H1 (cell line): Measurements from ENCODE around the gene SLC25A21. TPM values are rescaled to one million over a fixed set of nuclear protein-coding genes. Genes with fewer than 3 reads are reported as not detected.

Source experiments
- CTCF ChIA-PET: fragments of 300-600 bp; sonication (Branson Sonifier 250); formaldehyde crosslinking; loops from one replicate; lab custom pipeline; 2021; ENCODE audit not compliant: partially characterized antibody; lab: Charles Lee
- POLR2A ChIA-PET: fragments of 300-600 bp; sonication (Branson Sonifier 250); formaldehyde crosslinking; loops from one replicate; lab custom pipeline; 2021; ENCODE audit warnings: inconsistent platforms; ENCODE audit not compliant: partially characterized antibody; lab: Charles Lee
- DNase-seq, 2 experiments: peaks; one replicate each; pipeline versions ENCODE4 v3.0.0 to v3.0.0-alpha.2; 2010 to 2022; ENCODE audit warnings: low spot score in 2 of 2, low read depth in 1 of 2, mixed read lengths in 1 of 2
- FAIRE-seq: peaks from 2 replicates; lab custom pipeline; 2011; peaks lifted over from hg19 to GRCh38; lab: Jason Lieb, UNC
- H2AFZ ChIP-seq: 2 replicates; pipeline ENCODE4 v1.8.1; 2012; ENCODE audit warnings: low read length, inconsistent platforms
- H2AK5ac ChIP-seq: 2 replicates; pipeline ENCODE4 v1.6.1; 2013; ENCODE audit warnings: low read depth, low read length
- H2BK120ac ChIP-seq: replicated peaks from 2 replicates; pipeline ENCODE3; 2013; ENCODE audit warnings: low read depth, low read length, inconsistent platforms
- H2BK12ac ChIP-seq: 2 replicates; pipeline ENCODE4 v1.6.1; 2013; ENCODE audit warnings: low read depth, low read length
- H2BK15ac ChIP-seq: 2 replicates; pipeline ENCODE4 v1.6.1; 2013; ENCODE audit warnings: low read length
- H2BK20ac ChIP-seq: 2 replicates; pipeline ENCODE4 v1.6.1; 2013; ENCODE audit warnings: low read length
- H2BK5ac ChIP-seq: 2 replicates; pipeline ENCODE4 v1.6.1; 2013; ENCODE audit warnings: low read depth, low read length
- H3K14ac ChIP-seq: 2 replicates; pipeline ENCODE4 v1.6.1; 2013; ENCODE audit warnings: inconsistent platforms; ENCODE audit not compliant: insufficient read length
- H3K18ac ChIP-seq: 2 replicates; pipeline ENCODE4 v1.6.1; 2013; ENCODE audit warnings: low read length; ENCODE audit errors: extremely low read depth
- H3K23ac ChIP-seq: 2 replicates; pipeline ENCODE4 v1.6.1; 2013; ENCODE audit warnings: inconsistent platforms; ENCODE audit not compliant: insufficient read length
- H3K23me2 ChIP-seq: 2 replicates; pipeline ENCODE4 v1.6.1; 2013; ENCODE audit warnings: low read depth, low read length
- H3K27ac ChIP-seq: 2 replicates; pipeline ENCODE4 v1.6.1; 2011; ENCODE audit warnings: low read depth, low read length, inconsistent platforms
- H3K27me3 ChIP-seq, 4 experiments: replicated peaks in 1 of 4; 1 replicate in 1 of 4; 2 replicates in 3 of 4; pipeline versions ENCODE4 v1.6.1 to v1.8.1; 2011 to 2013; ENCODE audit warnings: low read length in 3 of 4, mild to moderate bottlenecking in 3 of 4, inconsistent platforms in 2 of 4, mixed read lengths in 2 of 4, moderate library complexity in 1 of 4; ENCODE audit not compliant: control insufficient read depth in 3 of 4, insufficient read depth in 3 of 4; ENCODE audit errors: extremely low read depth in 1 of 4
- H3K36me3 ChIP-seq, 4 experiments: 2 replicates each; pipeline versions ENCODE4 v1.6.1 to v1.8.1; 2011 to 2013; ENCODE audit warnings: mild to moderate bottlenecking in 4 of 4, low read length in 3 of 4, moderate library complexity in 2 of 4, control low read depth in 1 of 4, inconsistent platforms in 1 of 4; ENCODE audit not compliant: insufficient read depth in 4 of 4, control insufficient read depth in 2 of 4
- H3K4ac ChIP-seq: replicated peaks from 2 replicates; pipeline ENCODE3; 2013; ENCODE audit warnings: low read length, low read depth, mixed read lengths, inconsistent platforms; ENCODE audit not compliant: insufficient read length
- H3K4me1 ChIP-seq, 4 experiments: replicated peaks in 1 of 4; 1 replicate in 1 of 4; 2 replicates in 3 of 4; pipeline versions ENCODE4 v1.6.1 to v1.8.1; 2011 to 2013; ENCODE audit warnings: low read length in 3 of 4, inconsistent platforms in 2 of 4, mixed read lengths in 1 of 4; ENCODE audit not compliant: insufficient read depth in 4 of 4, control insufficient read depth in 3 of 4
- H3K4me2 ChIP-seq, 2 experiments: 2 replicates each; pipeline versions ENCODE4 v1.6.1 to v1.8.1; 2011 to 2013; ENCODE audit warnings: low read depth in 2 of 2, low read length in 2 of 2, control low read depth in 1 of 2, inconsistent platforms in 1 of 2, mild to moderate bottlenecking in 1 of 2; ENCODE audit not compliant: insufficient read depth in 1 of 2
- H3K4me3 ChIP-seq, 4 experiments: fragments of 200-600, 300-600 bp in 1 of 4; sonication (generic), shearing (Covaris generic), sonication (Bioruptor Twin) in 1 of 4; 2 replicates each; pipeline versions ENCODE4 v1.5.1 to v1.8.1; 2011 to 2016; ENCODE audit warnings: low read length in 4 of 4, low read depth in 3 of 4, control low read depth in 2 of 4, inconsistent platforms in 2 of 4, mild to moderate bottlenecking in 2 of 4, mixed read lengths in 1 of 4, moderate library complexity in 1 of 4; ENCODE audit not compliant: insufficient read depth in 2 of 4; ENCODE audit errors: extremely low read depth in 1 of 4
- H3K56ac ChIP-seq: replicated peaks from 2 replicates; pipeline ENCODE3; 2013; ENCODE audit warnings: low read depth, mild to moderate bottlenecking, mixed read lengths, low read length, inconsistent platforms; ENCODE audit not compliant: insufficient read length
- H3K79me1 ChIP-seq: 2 replicates; pipeline ENCODE4 v1.6.1; 2013; ENCODE audit warnings: low read depth, low read length, control low read depth
- H3K79me2 ChIP-seq, 2 experiments: 2 replicates each; pipeline versions ENCODE4 v1.6.1 to v1.8.1; 2012 to 2013; ENCODE audit warnings: low read length in 2 of 2, mild to moderate bottlenecking in 2 of 2, inconsistent platforms in 1 of 2; ENCODE audit not compliant: insufficient read depth in 2 of 2, control insufficient read depth in 1 of 2
- H3K9ac ChIP-seq, 4 experiments: replicated peaks in 1 of 4; 1 replicate in 1 of 4; 2 replicates in 3 of 4; pipeline versions ENCODE4 v1.6.1 to v1.8.1; 2011 to 2013; ENCODE audit warnings: low read depth in 3 of 4, low read length in 3 of 4, control low read depth in 2 of 4, mild to moderate bottlenecking in 2 of 4, moderate library complexity in 2 of 4, inconsistent platforms in 1 of 4; ENCODE audit errors: extremely low read depth in 1 of 4
- H3K9me3 ChIP-seq, 2 experiments: 2 replicates each; pipeline versions ENCODE4 v1.6.1 to v1.8.1; 2012 to 2013; ENCODE audit warnings: mild to moderate bottlenecking in 2 of 2, moderate library complexity in 2 of 2, control low read depth in 1 of 2, inconsistent platforms in 1 of 2, low read depth in 1 of 2, low read length in 1 of 2, mixed read lengths in 1 of 2; ENCODE audit not compliant: insufficient read depth in 2 of 2
- H4K20me1 ChIP-seq, 2 experiments: replicated peaks in 1 of 2; 2 replicates each; pipeline versions ENCODE3 to v1.8.1; 2011 to 2013; ENCODE audit warnings: inconsistent platforms in 2 of 2, low read length in 2 of 2, mild to moderate bottlenecking in 1 of 2; ENCODE audit not compliant: insufficient read depth in 2 of 2, control insufficient read depth in 1 of 2
- H4K5ac ChIP-seq: 2 replicates; pipeline ENCODE4 v1.6.1; 2013; ENCODE audit warnings: low read length, low read depth, mixed read lengths, inconsistent platforms; ENCODE audit not compliant: insufficient read length
- H4K8ac ChIP-seq: 2 replicates; pipeline ENCODE4 v1.8.0; 2013; ENCODE audit warnings: mild to moderate bottlenecking, moderate library complexity, low read length, inconsistent platforms; ENCODE audit not compliant: insufficient read depth; ENCODE audit errors: extremely low read depth
- H4K91ac ChIP-seq: replicated peaks from 2 replicates; pipeline ENCODE3; 2013; ENCODE audit warnings: low read length, mixed read lengths, inconsistent platforms; ENCODE audit not compliant: insufficient read length
- PHF8 ChIP-seq: fragments of 200-600 bp; sonication (generic); conservative IDR thresholded peaks from 2 replicates; pipeline ENCODE4 v1.7.1; 2012; ENCODE audit warnings: low read depth, mild to moderate bottlenecking, inconsistent platforms, low read length, moderate library complexity
- SIN3A ChIP-seq, 2 experiments: IDR thresholded peaks in 1 of 2; conservative IDR thresholded peaks in 1 of 2; 2 replicates each; pipeline ENCODE4 v1.6.1; 2011 to 2012; ENCODE audit warnings: low read length in 2 of 2, improper control_type of control experiment in 1 of 2, low read depth in 1 of 2, mild to moderate bottlenecking in 1 of 2
- SIRT6 ChIP-seq: IDR thresholded peaks from one replicate; pipeline ENCODE4 v1.7.1; 2012; ENCODE audit warnings: low read length, inconsistent platforms
- WGBS, 2 experiments: shearing (Covaris generic) in 1 of 2; methylation state at CpG; one replicate each; pipeline versions ENCODE4 v1.1.6 to v1.1.7; 2013 to 2015; ENCODE audit warnings: low lambda C conversion rate in 2 of 2, mixed read lengths in 2 of 2, inconsistent platforms in 1 of 2, low coverage in 1 of 2, missing lambda C conversion rate in 1 of 2; ENCODE audit not compliant: insufficient replicate concordance in 2 of 2, insufficient coverage in 1 of 2, insufficient read length in 1 of 2; ENCODE audit errors: extremely low coverage in 1 of 2, missing lambda C conversion rate in 1 of 2; 5-methylcytosine and 5-hydroxymethylcytosine counted together
- polyA plus RNA-seq, 7 experiments: library from polyadenylated mRNA; depleted of rRNA in 3 of 7; stranded (reverse) in 5 of 7; unstranded in 2 of 7; fragments of >200 nt in 5 of 7; fragments of 200-250 nt in 2 of 7; gene quantifications; 1 replicate in 5 of 7; 2 replicates in 1 of 7; 4 replicates in 1 of 7; pipeline versions ENCODE4 v1.2.1 to v1.2.3, GENCODE V29; 2011 to 2013; ENCODE audit warnings: missing spikeins in 2 of 7, mixed read lengths in 2 of 7
- total RNA-seq: library from RNA; stranded (reverse); fragmentation: NEBNext Ultra II Directional; extraction: Animal tissue kit (Norgen Biotek cat#: 25700); gene quantifications from 2 replicates; pipeline ENCODE4 v1.2.1, GENCODE V29; 2021

The SLC25A21 gene
- total and polyA plus RNA-seq, 2 of the 8 experiments (the other 6 are each of a cell fraction or from before 2014, with no cell fraction given), result 6.9 to 15.7 TPM

DNA sequence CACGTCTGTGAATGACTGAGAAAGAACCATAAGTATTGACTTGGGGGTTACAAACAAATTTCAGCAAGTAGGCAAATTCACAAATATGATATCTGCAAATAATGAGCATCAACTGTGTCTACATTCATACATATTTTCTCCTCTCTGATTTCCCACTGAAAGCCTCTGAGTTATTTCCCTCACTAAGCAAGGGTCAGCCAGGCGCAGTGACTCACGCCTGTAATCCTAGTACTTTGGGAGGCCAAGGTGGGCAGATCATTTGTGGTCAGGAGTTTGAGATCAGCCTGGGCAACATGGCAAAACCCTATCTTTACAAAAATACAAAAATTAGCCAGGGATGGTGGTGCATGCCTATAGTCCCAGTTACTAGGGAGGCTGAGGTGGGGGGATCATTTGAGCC is 80.8 kb downstream of the SLC25A21 start:
- no peak overlapping the region for H3K4me3 ChIP-seq
- H2AFZ ChIP-seq, result no peak overlapping the region
- H4K91ac ChIP-seq, result no peak overlapping the region
- no peaks in the 10 kb centered on the region for H3K36me3 ChIP-seq
- no peaks in the 10 kb centered on the region for H3K9me3 ChIP-seq
- FAIRE-seq, result no peak
- WGBS, 2 experiments, result 92% methylated on average over 3 of the region's 3 CpGs; no CpG with 5 or more reads in 1 of the 2 experiments
- H3K27ac ChIP-seq, result no peak overlapping the region
- no peak overlapping the region for H4K8ac ChIP-seq
- ChIA-PET POLR2A (no interaction called here), CTCF (no interaction called here)
- H3K23me2 ChIP-seq, result no peaks in the 10 kb centered on the region; the same call in 1 of the 2 replicates
- H3K27me3 ChIP-seq, result no peaks in the 10 kb centered on the region
- no peak overlapping the region for H3K56ac ChIP-seq
- H2BK15ac ChIP-seq, result no peak overlapping the region
- H3K4me2 ChIP-seq, result no peak overlapping the region
- H4K5ac ChIP-seq, result no peak overlapping the region
- H2BK20ac ChIP-seq, result no peak overlapping the region
- no peak overlapping the region for H3K9ac ChIP-seq
- no peak overlapping the region for H3K23ac ChIP-seq
- no peak for DNase-seq
- no peaks in the 10 kb centered on the region for H3K4me1 ChIP-seq
- H2BK5ac ChIP-seq, result no peak overlapping the region
- H2BK120ac ChIP-seq, result no peak overlapping the region
- no peaks in the 10 kb centered on the region for H3K79me1 ChIP-seq
- no peaks in the 10 kb centered on the region for H4K20me1 ChIP-seq
- no peaks in the 10 kb centered on the region for H3K79me2 ChIP-seq
- no peak overlapping the region for H3K4ac ChIP-seq
- TF ChIP-seq PHF8 (no peak), SIRT6 (no peak), SIN3A (conservative IDR thresholded peaks at IDR 0.05 in 1 of 2, IDR thresholded peaks at IDR 0.05 in 1 of 2; ENCODE audit: low read depth in 1 of 2, low read length in 2 of 2) (no peak)
- H2AK5ac ChIP-seq, result no peak overlapping the region
- no peak overlapping the region for H2BK12ac ChIP-seq
- no peak overlapping the region for H3K18ac ChIP-seq
- H3K14ac ChIP-seq, result no peak overlapping the region
